Endometrium (tissue), 2 donors: Measurements from ENCODE around the gene SCAF1.
"Not testable (repeated sequence)": the region's sequence is repeated elsewhere in the genome, so short reads cannot be mapped to it uniquely, and the experiment has no call there.

Experiments used
- FAIRE-seq: peaks from 2 replicates; lab custom pipeline; 2012; peaks lifted over from hg19 to GRCh38; lab: Jason Lieb, UNC
- donor health status: control.
- donor health status: control.

SCAF1 gene

DNA sequence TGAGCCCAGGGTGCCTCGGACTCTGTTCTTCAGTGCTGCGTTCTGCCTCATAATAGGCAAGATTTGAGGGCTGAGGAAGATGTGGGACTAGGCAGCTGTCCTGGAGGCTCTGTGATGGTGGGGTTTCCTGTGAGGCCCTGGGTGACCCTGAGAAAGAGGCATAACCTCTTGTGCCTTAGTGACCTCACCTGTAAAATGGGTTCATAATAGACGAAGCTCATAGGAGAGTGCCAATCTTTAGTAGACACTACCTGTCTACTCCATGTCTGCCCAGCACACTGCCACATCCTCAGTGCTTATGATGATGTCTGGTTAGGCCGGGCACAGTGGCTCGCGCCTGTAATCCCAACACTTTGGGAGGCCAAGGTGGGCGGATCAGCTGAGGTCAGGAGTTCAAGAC, 25.5 kb upstream of the SCAF1 start:
- no peak for FAIRE-seq

- FAIRE-seq = no peak
Observed at GRCh38 chr19:49616945-49617344, 25.1 kb upstream of the SCAF1 start.

DNA sequence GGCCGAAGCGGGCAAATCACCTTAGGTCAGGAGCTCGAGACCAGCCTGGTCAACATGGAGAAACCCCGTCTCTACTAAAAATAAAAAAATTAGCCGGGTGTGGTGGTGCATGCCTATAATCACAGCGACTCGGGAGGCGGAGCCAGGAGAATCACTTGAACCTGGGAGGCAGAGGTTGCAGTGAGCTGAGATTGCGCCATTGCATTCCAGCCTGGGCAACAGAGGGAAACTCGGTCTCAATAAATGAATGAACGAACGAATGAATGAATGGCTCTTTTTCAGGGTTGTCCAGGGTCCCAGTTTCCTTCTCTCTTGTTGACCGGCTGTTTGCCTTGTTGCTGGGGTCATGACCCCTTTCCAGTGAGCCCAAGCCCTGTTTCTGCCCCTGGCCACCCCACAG, 24.1 kb upstream of the SCAF1 start:
- FAIRE-seq = not testable (repeated sequence)

DNA sequence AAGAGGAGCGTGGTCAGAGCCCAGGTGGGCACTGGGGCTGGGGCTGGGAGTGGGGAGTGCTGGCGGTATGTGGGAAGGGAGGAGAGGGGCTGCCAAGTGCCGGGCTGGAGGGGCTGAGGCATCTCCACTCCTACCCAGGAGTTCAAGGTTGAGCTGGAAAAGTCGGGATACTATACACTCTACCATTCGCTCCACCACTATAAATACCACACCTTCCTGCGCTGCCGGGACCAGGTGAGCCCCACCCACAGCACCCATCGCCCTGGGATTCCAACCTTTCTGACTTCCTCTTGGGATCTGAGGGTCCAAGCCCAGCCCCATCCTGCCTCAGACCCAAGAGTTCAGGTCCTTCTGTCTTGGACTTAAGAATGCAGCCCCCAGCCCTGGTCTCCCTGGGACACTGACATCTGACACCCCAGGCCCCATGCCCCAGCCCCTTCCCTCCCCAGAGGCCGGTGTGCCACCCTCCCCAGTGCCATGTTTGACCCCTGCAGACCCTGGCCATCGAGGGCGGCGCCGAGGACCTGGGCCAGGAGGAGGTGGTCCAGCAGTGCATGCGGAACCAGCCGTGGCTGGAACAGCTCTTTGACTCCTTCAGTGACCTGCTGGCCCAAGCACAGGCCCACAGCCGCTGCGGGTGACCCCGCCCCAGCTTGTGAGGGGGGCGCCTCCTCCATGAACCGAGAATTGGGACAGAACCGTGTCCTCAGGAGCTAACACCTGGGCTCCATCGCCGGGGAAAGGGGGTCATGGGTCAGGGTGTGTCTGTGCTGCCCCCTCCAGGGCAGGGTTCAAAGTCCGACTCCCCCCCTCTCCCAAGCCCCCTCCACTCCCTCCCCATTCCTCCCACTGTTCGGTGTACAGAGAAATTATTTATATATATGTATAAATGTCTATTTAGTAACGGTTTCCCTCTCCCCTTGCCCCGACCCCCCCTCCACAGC, 16.8 kb upstream of the SCAF1 start:
- FAIRE-seq = no peak

- no peak for FAIRE-seq
Observed at GRCh38 chr19:49626226-49626625, 15.8 kb upstream of the SCAF1 start.

- no peak for FAIRE-seq
Observed at GRCh38 chr19:49629659-49630058, 12.3 kb upstream of the SCAF1 start.

DNA sequence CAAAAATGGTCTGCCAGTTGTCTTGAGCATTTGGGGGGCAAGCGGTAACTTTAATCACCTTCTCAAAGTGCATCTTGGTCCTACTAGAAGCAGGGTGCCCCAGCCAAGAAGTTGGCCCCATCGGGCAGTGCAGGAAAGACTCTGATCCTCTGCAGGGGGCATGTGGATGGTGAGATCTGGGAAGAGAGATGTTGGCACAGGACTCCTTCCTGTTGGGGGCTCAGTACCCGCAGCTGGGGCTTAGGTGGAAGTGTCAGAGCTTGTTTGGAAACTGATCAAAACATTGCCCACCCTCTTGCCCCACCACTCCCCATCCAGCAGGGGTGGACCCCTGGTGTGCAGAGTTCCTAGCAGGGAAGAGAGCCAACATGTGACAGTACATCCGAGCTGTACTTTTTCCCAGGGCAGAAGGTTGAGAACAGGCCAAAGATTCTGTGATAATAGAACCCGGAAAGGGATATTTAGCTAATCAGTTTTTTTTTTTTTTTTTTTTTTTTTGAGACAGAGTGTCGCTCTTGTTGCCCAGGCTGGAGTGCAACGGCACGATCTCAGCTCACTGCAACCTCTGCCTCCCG, 10.9 kb upstream of the SCAF1 start:
- no peak for FAIRE-seq

DNA sequence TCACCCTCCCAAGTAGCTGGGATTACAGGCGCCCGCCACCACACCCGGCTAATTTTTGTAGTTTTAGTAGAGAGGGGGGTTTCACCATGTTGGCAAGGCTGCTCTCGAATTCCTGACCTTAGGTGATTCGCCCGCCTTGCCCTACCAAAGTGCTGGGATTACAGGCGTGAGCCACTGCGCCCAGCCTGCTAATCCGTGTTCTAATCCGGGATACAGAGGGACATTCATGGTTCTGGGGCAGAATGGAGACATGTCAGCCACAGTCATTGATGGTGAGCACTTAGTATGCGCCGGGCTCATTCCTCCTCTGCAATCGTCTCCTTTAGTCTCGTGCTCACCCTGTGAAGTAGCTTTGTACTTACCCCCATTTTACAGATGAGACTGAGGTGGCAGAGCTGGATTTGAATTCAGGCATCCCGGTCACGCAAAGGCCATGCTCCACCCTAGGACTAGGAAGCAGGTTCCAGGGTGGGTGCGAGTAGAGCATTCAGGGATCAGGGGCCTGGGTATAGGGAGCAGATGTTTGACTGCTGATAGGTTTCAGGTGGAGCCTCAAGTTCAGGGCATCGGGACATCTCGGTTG, 10.3 kb upstream of the SCAF1 start:
- no peak for FAIRE-seq

GRCh38 chr19:49632576-49632975, 9.4 kb upstream of the SCAF1 start:
- no peak for FAIRE-seq

GRCh38 chr19:49633273-49633672, 8.7 kb upstream of the SCAF1 start:
- not testable (repeated sequence) for FAIRE-seq

GRCh38 chr19:49635530-49636232, 6.3 kb upstream of the SCAF1 start:
- FAIRE-seq = no peak

- FAIRE-seq = no peak
Observed at GRCh38 chr19:49636233-49636932, 5.6 kb upstream of the SCAF1 start.

DNA sequence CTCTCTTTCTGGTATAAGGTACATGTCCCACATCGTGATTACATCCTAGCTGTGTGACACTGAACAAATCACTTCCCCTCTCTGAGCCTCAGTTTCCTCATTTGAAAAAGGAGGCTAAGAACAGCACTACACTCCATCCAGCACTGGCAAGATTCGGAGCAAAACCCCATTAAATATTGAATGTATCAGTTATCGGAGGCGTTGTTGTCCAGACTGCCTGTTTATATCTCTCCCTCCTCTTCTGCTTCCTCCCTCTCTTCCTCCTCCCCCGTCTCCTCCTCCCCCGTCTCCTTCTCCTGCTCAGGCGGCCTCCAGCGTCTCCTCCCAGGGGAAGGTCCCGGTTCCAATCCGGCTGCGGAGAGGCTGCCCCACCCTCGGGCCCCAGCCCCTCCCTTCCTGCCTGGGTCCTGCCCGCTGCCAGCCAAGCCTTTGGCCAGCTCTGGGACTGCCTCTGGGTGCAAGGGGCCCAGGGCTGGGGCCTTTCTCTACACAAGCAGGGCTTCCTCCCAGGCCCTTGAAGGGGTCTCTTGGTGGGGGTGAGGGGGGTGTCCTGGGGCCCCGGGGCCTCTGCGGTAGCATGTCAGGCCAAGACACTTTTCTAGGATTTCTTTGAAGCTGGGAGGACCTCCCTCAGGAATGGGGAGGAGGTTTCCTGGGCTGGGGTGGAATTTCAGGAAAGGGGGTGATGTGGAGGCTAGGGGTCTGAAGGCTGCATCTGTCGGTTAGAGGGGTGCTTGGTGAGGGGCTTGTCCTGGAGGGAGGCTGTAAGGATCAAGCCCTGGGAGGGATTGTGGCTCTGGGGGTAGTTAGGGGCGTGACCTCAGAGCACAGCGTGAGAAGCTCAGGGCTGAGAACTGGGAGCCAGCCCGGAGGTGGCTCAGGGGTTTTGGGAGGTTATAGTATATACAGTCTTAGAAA, 3.9 kb upstream of the SCAF1 start:
- no peak for FAIRE-seq

- FAIRE-seq = no peak
Observed at GRCh38 chr19:49639401-49640112, 2.5 kb upstream of the SCAF1 start.

DNA sequence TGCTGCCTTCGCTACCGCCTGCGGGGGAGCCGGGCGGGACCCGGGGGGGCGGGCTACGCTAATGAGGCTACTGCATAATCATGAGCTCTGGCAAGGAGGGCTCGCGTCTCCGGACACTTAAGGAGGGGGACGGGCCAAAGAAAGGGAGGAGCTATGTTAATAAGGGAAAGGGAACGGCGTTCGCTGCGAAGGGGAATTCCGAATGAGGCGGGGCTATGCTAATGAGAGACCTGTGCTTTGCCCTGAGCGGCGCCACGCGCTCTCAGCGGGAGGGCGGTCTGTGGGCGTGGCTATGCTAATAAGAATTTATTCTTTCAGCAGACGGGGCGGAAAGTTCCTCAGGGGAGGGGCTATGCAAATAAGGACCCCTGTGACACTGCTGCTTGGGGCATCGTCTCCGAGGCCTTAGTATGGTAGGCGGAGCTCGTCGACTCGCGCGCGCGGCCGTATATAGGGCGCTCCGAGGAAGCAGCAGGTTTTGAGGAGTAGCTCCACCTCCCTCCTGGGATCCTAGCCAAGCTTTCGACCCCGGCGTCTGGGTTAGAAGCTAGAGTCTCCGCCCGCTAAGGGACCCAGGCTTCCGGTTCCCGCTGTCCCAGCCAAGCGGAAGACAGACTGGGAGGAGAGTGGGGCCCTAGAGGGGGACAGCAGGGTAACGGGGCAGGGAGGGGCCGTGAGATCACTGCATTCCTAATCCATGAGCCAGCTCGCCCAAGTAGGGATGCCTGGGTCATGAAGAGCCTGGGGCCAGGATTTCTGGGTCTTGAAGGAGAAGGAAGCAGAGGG, 1.7 kb upstream of the SCAF1 start, which contains the start of gene RRAS:
RRAS (minus strand) TSS at position 31 of the 786 bp plus-strand sequence. CDS start 45 bp downstream, outside the sequence.
- FAIRE-seq = peak; percentile 100

- FAIRE-seq = no peak
Observed at GRCh38 chr19:49642492-49643035, 555 bp downstream of the SCAF1 start.

- no peak for FAIRE-seq
Observed at GRCh38 chr19:49643466-49643865, 1.5 kb downstream of the SCAF1 start.

- FAIRE-seq = no peak
Observed at GRCh38 chr19:49645592-49645991, 3.6 kb downstream of the SCAF1 start.

GRCh38 chr19:49645995-49646394, 4.0 kb downstream of the SCAF1 start:
- FAIRE-seq = no peak
